Measurements from ENCODE around the gene IL17RE.

Gene IL17RE

DNA sequence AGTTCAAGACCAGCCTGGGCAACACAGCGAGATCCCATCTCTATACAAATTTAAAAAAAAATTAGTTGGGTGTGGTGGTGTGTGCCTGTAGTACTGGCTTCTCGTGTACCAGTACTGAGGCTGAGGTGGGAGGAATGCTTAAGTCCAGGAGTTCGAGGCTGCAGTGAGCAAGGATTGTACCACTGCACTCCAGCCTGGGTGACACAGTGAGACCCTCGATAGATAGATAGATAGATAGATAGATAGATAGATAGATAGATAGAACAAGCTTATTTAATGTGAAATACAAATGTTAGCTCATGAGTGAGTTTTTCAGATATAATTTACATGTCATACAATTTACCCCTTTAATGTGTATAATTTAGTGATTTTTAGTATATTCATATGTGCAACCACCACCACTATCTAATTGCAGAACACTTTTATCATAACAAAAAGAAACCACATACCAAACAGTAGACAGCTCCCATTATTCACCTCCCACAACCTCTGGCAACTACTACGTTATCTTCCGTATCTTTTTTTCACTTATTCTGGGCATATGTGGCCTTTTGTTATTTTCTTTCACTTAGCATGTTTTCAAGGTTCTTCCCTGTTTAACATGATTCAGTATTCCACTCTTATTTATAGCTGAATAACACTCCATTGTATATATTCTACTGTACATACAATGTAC lies 62.7 kb downstream of the IL17RE start:
- DNase-seq: no peak

Data from activated CD4-positive, CD25-positive, alpha-beta regulatory T cell (primary cell).